Head of caudate nucleus (tissue), 42 donors: Measurements from ENCODE around the gene KRT32.

Experiments
- DNase-seq, 42 donors: peaks; one replicate each; pipeline versions ENCODE4 v3.0.0 to v3.0.0-alpha.2; 2020 to 2021; ENCODE audit warnings: mixed read lengths in 7 of 42
- intact Hi-C: fragments of 100-400 bp; cut with DNase I; formaldehyde crosslinking; loops from one replicate; pipeline ENCODE4 v1.15.0; 2022

KRT32 gene

GRCh38 chr17:41476866-41477815 lies 10.0 kb upstream of the KRT32 start:
- peak in 1 of 42 donors; percentile 28 for DNase-seq
- intact Hi-C loops: no loop called here

- intact Hi-C loops: no loop called here
- DNase-seq: peak in 1 of 42 donors; percentile 11
Measured at GRCh38 chr17:41475421-41475820, 8.2 kb upstream of the KRT32 start.

- DNase-seq: no peak
- intact Hi-C loops: no loop called here
Measured at GRCh38 chr17:41474863-41475262, 7.7 kb upstream of the KRT32 start.

- intact Hi-C loops: no loop called here
- no peak for DNase-seq
Measured at GRCh38 chr17:41468346-41468745, 1.2 kb upstream of the KRT32 start.

- DNase-seq: no peak
- intact Hi-C loops: no loop called here
Measured at GRCh38 chr17:41467561-41467960, 375 bp upstream of the KRT32 start.

GRCh38 chr17:41464682-41465081 lies 2.5 kb downstream of the KRT32 start:
- intact Hi-C loops: no loop called here

GRCh38 chr17:41464173-41464572 lies 3.0 kb downstream of the KRT32 start:
- intact Hi-C loops: no loop called here
- no peak for DNase-seq

More at GRCh38 chr17:41464682-41465081, 2.5 kb downstream of the KRT32 start:
- DNase-seq: peak in 24 of 42 donors; percentile 10 to 77 (median 36)

GRCh38 chr17:41463746-41464145 lies 3.4 kb downstream of the KRT32 start:
- DNase-seq: no peak
- intact Hi-C loops: no loop called here

- DNase-seq: no peak
- intact Hi-C loops: no loop called here
Measured at GRCh38 chr17:41462705-41463104, 4.5 kb downstream of the KRT32 start.

- no peak for DNase-seq
- intact Hi-C loops: no loop called here
Measured at GRCh38 chr17:41457676-41458075, 9.5 kb downstream of the KRT32 start.

GRCh38 chr17:41456204-41456603 lies 11.0 kb downstream of the KRT32 start:
- intact Hi-C loops: no loop called here
- no peak for DNase-seq

GRCh38 chr17:41455236-41455635 lies 11.9 kb downstream of the KRT32 start:
- intact Hi-C loops: no loop called here

GRCh38 chr17:41453066-41453465 lies 14.1 kb downstream of the KRT32 start:
- intact Hi-C loops: no loop called here
- no peak for DNase-seq

More at GRCh38 chr17:41455236-41455635, 11.9 kb downstream of the KRT32 start:
- DNase-seq: no peak

- DNase-seq: no peak
- intact Hi-C loops: no loop called here
Measured at GRCh38 chr17:41452281-41452680, 14.9 kb downstream of the KRT32 start.

- intact Hi-C loops: no loop called here
- no peak for DNase-seq
Measured at GRCh38 chr17:41451154-41451728, 15.9 kb downstream of the KRT32 start.

GRCh38 chr17:41449008-41449407 lies 18.2 kb downstream of the KRT32 start:
- intact Hi-C loops: no loop called here
- no peak for DNase-seq

GRCh38 chr17:41448506-41448905 lies 18.7 kb downstream of the KRT32 start:
- intact Hi-C loops: no loop called here
- DNase-seq: no peak

GRCh38 chr17:41446806-41447205 lies 20.4 kb downstream of the KRT32 start:
- intact Hi-C loops: no loop called here

GRCh38 chr17:41444640-41445039 lies 22.5 kb downstream of the KRT32 start:
- DNase-seq: no peak
- intact Hi-C loops: no loop called here

More at GRCh38 chr17:41446806-41447205, 20.4 kb downstream of the KRT32 start:
- no peak for DNase-seq

- intact Hi-C loops: no loop called here
- DNase-seq: peak in 3 of 42 donors; percentile 12 to 45 (median 15)
Measured at GRCh38 chr17:41444186-41444585, 23.0 kb downstream of the KRT32 start.
